Right cardiac atrium (tissue), 5 donors: Measurements from ENCODE around the gene RAD54L. TPM values are rescaled to one million over a fixed set of nuclear protein-coding genes. Genes with fewer than 3 reads are reported as not detected.

Experiments used
- ATAC-seq, 2 donors: fragments of 200-7000 bp; cut with Tn5 transposase; one replicate each; pipeline versions ENCODE4 v1.8.0 to v1.9.1; 2020; ENCODE audit warnings: moderate library complexity in 2 of 2, mild to moderate bottlenecking in 1 of 2
- DNase-seq, 3 donors: peaks; one replicate each; pipeline ENCODE4 v3.0.0-alpha.2; 2020
- H3K27ac ChIP-seq: one replicate; pipeline ENCODE4 v1.5.1; 2013; ENCODE audit warnings: mild to moderate bottlenecking, low read length, control low read depth, moderate library complexity
- H3K27me3 ChIP-seq: one replicate; pipeline ENCODE4 v1.6.1; 2013; ENCODE audit not compliant: control insufficient read depth, insufficient read depth
- H3K4me1 ChIP-seq: one replicate; pipeline ENCODE4 v1.6.1; 2013; ENCODE audit warnings: low read length; ENCODE audit not compliant: control insufficient read depth, insufficient read depth
- H3K4me3 ChIP-seq: one replicate; pipeline ENCODE4 v1.5.1; 2013; ENCODE audit warnings: low read length, control low read depth
- H3K9me3 ChIP-seq: one replicate; pipeline ENCODE4 v1.6.1; 2013; ENCODE audit warnings: low read length; ENCODE audit not compliant: control insufficient read depth
- WGBS: extraction: QIAGEN DNeasy Blood & Tissue Kit; methylation state at CpG from one replicate; pipeline ENCODE4 v1.1.7; 2013; 5-methylcytosine and 5-hydroxymethylcytosine counted together
- intact Hi-C, 4 donors: fragments of 100-400 bp; cut with DNase I; formaldehyde crosslinking; loops; one replicate each; pipeline versions ENCODE4 v1.11.0 to v1.14.0; 2022 to 2023
- polyA plus RNA-seq: library from polyadenylated mRNA; stranded (reverse); fragments of 200-250 nt; gene quantifications from one replicate; pipeline ENCODE4 v1.2.3, GENCODE V29; 2013
- total RNA-seq, 4 donors: library from RNA; stranded (reverse); fragmentation: NEBNext Ultra II Directional; extraction: Animal tissue kit (Norgen Biotek cat#: 25700); gene quantifications; one replicate each; pipeline ENCODE4 v1.2.1, GENCODE V29; 2021
- donor health status: healthy with polysubstance abuse.
- donor health status: DM: no; HTN: yes; CAD: no.
- donor health status: DM: no; HTN: no; CAD: no.
- donor health status: DM: no; HTN: yes; CAD: no; lungs with severe emphysema.
- donor health status: DM: yes; HTN: yes; CAD: no.

Gene RAD54L
- total and polyA plus RNA-seq, 5 donors, result 0.16 to 0.89 (median 0.65) TPM; not detected in 1

GRCh38 chr1:46285730-46286477, 38.3 kb downstream of the RAD54L start:
- Histone ChIP-seq H3K27ac (no peak overlapping the region), H3K27me3 (no peaks in the 10 kb centered on the region), H3K4me1 (peaks cover 3% of the 10 kb centered on the region), H3K4me3 (no peak overlapping the region), H3K9me3 (no peaks in the 10 kb centered on the region)
- WGBS, result 83% methylated on average over 27 of the region's 27 CpGs
- DNase-seq, result peak in 1 of 3 donors; percentile 52
- peak in 1 of 2 donors; percentile 48 for ATAC-seq
- intact Hi-C loops, result no loop called here

GRCh38 chr1:46288485-46289133, 41.0 kb downstream of the RAD54L start:
- intact Hi-C loops, result no loop called here
- H3K9me3 ChIP-seq, result no peaks in the 10 kb centered on the region
- no peak overlapping the region for H3K27ac ChIP-seq
- DNase-seq (no peak), ATAC-seq (no peak)
- no peak overlapping the region for H3K4me3 ChIP-seq
- peaks cover 3% of the 10 kb centered on the region for H3K4me1 ChIP-seq
- WGBS, result 78% methylated on average over 1 of the region's 1 CpG
- H3K27me3 ChIP-seq, result no peaks in the 10 kb centered on the region

- no peak overlapping the region for H3K27ac ChIP-seq
- 98% methylated on average over 5 of the region's 5 CpGs for WGBS
- no peak for ATAC-seq
These were observed 41.6 kb downstream of the RAD54L start for GRCh38 chr1:46289134-46289494.

DNA sequence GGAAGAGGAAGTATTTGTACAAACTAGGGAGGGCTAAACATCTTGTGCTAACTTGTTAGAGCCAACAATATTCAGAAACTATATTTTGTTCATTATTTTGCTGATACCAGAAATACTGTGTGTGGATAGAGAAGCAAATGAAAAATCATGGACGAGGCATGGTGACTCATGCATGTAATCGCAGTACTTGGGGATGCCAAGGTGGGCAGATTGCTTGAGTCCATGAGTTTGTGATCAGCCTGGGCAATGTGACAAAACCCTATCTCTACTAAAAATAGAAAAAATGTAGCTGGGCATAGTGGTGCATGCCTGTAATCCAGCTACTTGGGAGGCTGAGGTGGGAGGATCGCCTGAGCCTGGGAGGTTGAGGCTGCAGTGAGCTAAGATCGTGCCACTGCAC, 42.4 kb downstream of the RAD54L start:
- Histone ChIP-seq H3K4me3 (no peak overlapping the region), H3K4me1 (no peaks in the 10 kb centered on the region), H3K27ac (no peak overlapping the region), H3K9me3 (no peaks in the 10 kb centered on the region), H3K27me3 (no peaks in the 10 kb centered on the region)
- ATAC-seq (no peak), DNase-seq (no peak)
- WGBS, result 93% methylated on average over 4 of the region's 4 CpGs
- intact Hi-C loops, result no loop called here

More at GRCh38 chr1:46289134-46289494, 41.6 kb downstream of the RAD54L start:
- Histone ChIP-seq H3K9me3 (no peaks in the 10 kb centered on the region), H3K4me1 (peaks cover 3% of the 10 kb centered on the region), H3K27me3 (no peaks in the 10 kb centered on the region), H3K4me3 (no peak overlapping the region)
- no peak for DNase-seq
- intact Hi-C loops, result no loop called here

GRCh38 chr1:46295306-46295705, 47.7 kb downstream of the RAD54L start:
- 97% methylated on average over 2 of the region's 2 CpGs for WGBS
- no peak overlapping the region for H3K27ac ChIP-seq
- no peaks in the 10 kb centered on the region for H3K9me3 ChIP-seq
- H3K4me3 ChIP-seq, result no peak overlapping the region
- H3K4me1 ChIP-seq, result peaks cover 6% of the 10 kb centered on the region
- ATAC-seq (no peak), DNase-seq (no peak)
- intact Hi-C loops, result no loop called here
- no peaks in the 10 kb centered on the region for H3K27me3 ChIP-seq

GRCh38 chr1:46298387-46298786, 50.8 kb downstream of the RAD54L start:
- intact Hi-C loops, result no loop called here
- DNase-seq, result no peak
- Histone ChIP-seq H3K4me3 (no peak overlapping the region), H3K27me3 (no peaks in the 10 kb centered on the region), H3K9me3 (no peaks in the 10 kb centered on the region), H3K27ac (peak overlapping the region; percentile 43), H3K4me1 (peaks cover 11% of the 10 kb centered on the region)
- ATAC-seq, result no peak

- intact Hi-C loops, result loop anchor here in 1 of 4 donors (5.0 kb wide), 1 partner anchor 41 kb away; the partner anchor contains the start of gene NSUN4
- H3K27ac ChIP-seq, result peak overlapping the region; percentile 84
- H3K9me3 ChIP-seq, result no peaks in the 10 kb centered on the region
- DNase-seq (peak in 1 of 3 donors; percentile 53), ATAC-seq (no peak)
- peaks cover 15% of the 10 kb centered on the region for H3K4me1 ChIP-seq
- H3K27me3 ChIP-seq, result no peaks in the 10 kb centered on the region
- H3K4me3 ChIP-seq, result peak overlapping the region; percentile 72
- 19% methylated on average over 6 of the region's 6 CpGs for WGBS
These were observed 53.3 kb downstream of the RAD54L start for GRCh38 chr1:46300673-46301405.

DNA sequence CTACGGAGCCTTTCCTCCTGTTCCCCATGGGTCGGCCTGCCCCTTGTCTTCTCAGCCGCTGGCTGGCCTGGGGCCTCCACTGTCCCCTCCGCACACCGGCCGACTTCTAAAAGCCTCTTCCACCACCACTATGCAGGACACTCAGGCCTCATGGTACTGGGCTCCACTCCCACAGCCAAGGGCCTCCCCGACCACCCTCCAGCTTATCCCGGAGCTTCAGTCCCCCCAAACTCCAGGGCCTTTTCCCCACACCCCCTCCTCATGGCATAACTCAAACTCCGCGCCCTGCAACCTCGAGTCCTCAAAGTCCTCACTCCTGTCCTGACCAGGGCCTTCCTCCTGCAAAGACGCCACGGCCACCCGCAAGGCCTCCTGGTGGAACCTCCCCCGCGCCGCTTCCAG, 53.8 kb downstream of the RAD54L start:
- peak overlapping the region; percentile 84 for H3K27ac ChIP-seq
- no peaks in the 10 kb centered on the region for H3K27me3 ChIP-seq
- WGBS, result 6% methylated on average over 17 of the region's 17 CpGs
- DNase-seq (peak in 1 of 3 donors; percentile 47), ATAC-seq (no peak)
- peaks cover 15% of the 10 kb centered on the region for H3K4me1 ChIP-seq
- H3K9me3 ChIP-seq, result no peaks in the 10 kb centered on the region
- peak overlapping the region; percentile 72 for H3K4me3 ChIP-seq
- intact Hi-C loops, result loop anchor here in 1 of 4 donors (5.0 kb wide), 1 partner anchor 41 kb away; the partner anchor contains the start of gene NSUN4

DNA sequence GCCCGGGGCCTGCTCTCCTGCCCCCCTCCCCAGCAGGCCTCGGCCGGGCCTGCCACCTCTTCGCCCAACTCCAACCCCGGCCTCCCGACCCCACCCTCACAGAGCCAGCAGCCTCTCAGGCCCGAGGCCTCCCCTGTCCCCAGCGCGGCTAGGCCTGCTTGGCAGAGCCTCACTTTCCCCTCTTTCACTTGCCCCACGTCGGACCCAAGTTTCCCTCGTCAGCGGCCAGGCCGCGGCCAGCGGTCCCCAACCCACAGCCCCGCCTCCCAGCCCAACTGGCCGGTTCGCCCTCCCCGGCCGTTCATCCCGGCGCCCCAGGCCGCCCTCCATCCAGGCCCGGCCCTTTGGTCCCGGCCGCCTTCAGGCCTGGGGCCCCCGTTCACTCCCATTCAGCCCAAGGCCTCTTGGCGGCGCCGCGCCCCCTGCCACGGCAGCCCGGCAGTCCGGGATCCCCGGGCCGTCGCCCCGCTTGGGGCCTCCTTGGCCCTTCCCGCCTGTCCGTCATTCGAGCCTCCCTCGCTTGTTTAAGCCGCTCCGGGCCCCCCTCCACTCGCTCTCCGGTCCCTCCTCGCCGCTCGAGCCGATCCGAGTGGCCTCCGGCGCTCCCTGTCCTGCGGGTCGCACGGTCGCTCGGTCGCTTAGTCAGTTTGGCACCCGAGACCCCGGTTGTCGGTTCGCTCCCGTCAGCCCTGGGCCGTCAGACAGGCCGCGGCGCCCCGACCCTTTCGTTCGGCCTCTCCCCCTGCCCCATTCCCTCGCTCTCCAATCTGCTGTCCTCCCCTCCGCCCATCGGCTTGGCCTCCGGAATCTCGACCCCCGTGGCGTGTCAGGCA, 54.5 kb downstream of the RAD54L start:
- intact Hi-C loops, result loop anchor here in 1 of 4 donors (5.0 kb wide), 1 partner anchor 40 kb away; the partner anchor contains the start of gene NSUN4
- Histone ChIP-seq H3K27ac (peak overlapping the region; percentile 84), H3K9me3 (no peaks in the 10 kb centered on the region), H3K4me3 (peak overlapping the region; percentile 72), H3K4me1 (peaks cover 15% of the 10 kb centered on the region), H3K27me3 (no peaks in the 10 kb centered on the region)
- DNase-seq (peak; percentile 62 to 85 (median 83)), ATAC-seq (peak; percentile 25 to 43)
- WGBS, result under 1% methylated on average over 79 of the region's 79 CpGs

GRCh38 chr1:46302641-46303037, 55.1 kb downstream of the RAD54L start:
- H3K9me3 ChIP-seq, result no peaks in the 10 kb centered on the region
- DNase-seq (peak; percentile 37 to 75 (median 74)), ATAC-seq (peak; percentile 28 to 55)
- WGBS, result under 1% methylated on average over 32 of the region's 32 CpGs
- intact Hi-C loops, result loop anchor here in 1 of 4 donors (5.0 kb wide), 1 partner anchor 40 kb away; the partner anchor contains the start of gene NSUN4
- peaks cover 15% of the 10 kb centered on the region for H3K4me1 ChIP-seq
- peak overlapping the region; percentile 84 for H3K27ac ChIP-seq
- H3K27me3 ChIP-seq, result no peaks in the 10 kb centered on the region
- H3K4me3 ChIP-seq, result peak overlapping the region; percentile 72
